Keratinocyte (primary cell): ENCODE results near the gene MAGEF1. TPM values are rescaled to one million over a fixed set of nuclear protein-coding genes. Genes with fewer than 3 reads are reported as not detected.

Source experiments
- DNase-seq: peaks from one replicate; pipeline ENCODE4 v3.0.0-alpha.2; 2011; ENCODE audit warnings: low read depth, missing footprints, low spot score
- FAIRE-seq: peaks from 2 replicates; lab custom pipeline; 2011; peaks lifted over from hg19 to GRCh38; lab: Jason Lieb, UNC
- H2AFZ ChIP-seq: 2 replicates; pipeline ENCODE4 v1.6.0; 2012; ENCODE audit warnings: low read length, control low read depth, inconsistent platforms; ENCODE audit not compliant: control insufficient read depth
- H3K27ac ChIP-seq: 2 replicates; pipeline ENCODE4 v1.5.1; 2011; ENCODE audit warnings: low read length; ENCODE audit not compliant: control insufficient read depth, insufficient read depth
- H3K27me3 ChIP-seq: 3 replicates; pipeline ENCODE4 v1.6.0; 2011; ENCODE audit warnings: low read length; ENCODE audit not compliant: control insufficient read depth, insufficient read depth; ENCODE audit errors: extremely low read depth
- H3K36me3 ChIP-seq, 2 experiments: 2 replicates in 1 of 2; 3 replicates in 1 of 2; pipeline ENCODE4 v1.5.1; 2011; ENCODE audit warnings: low read length in 2 of 2, mild to moderate bottlenecking in 1 of 2; ENCODE audit not compliant: control insufficient read depth in 2 of 2, insufficient read depth in 2 of 2; ENCODE audit errors: extremely low read depth in 1 of 2
- H3K4me1 ChIP-seq: 3 replicates; pipeline ENCODE4 v1.5.1; 2011; ENCODE audit warnings: low read length; ENCODE audit not compliant: control insufficient read depth, insufficient read depth; ENCODE audit errors: extremely low read depth
- H3K4me2 ChIP-seq: 3 replicates; pipeline ENCODE4 v1.6.0; 2011; ENCODE audit warnings: low read depth, low read length; ENCODE audit not compliant: control insufficient read depth, insufficient read depth; ENCODE audit errors: extremely low read depth
- H3K4me3 ChIP-seq, 3 experiments: fragments of 200-600 bp in 1 of 3; sonication (generic) in 1 of 3; 2 replicates in 2 of 3; 3 replicates in 1 of 3; pipeline ENCODE4 v1.5.1; 2011 to 2016; ENCODE audit warnings: low read length in 3 of 3, mild to moderate bottlenecking in 3 of 3, control low read depth in 2 of 3, inconsistent platforms in 1 of 3, low read depth in 1 of 3, mixed read lengths in 1 of 3, mixed run types in 1 of 3, moderate library complexity in 1 of 3; ENCODE audit not compliant: control insufficient read depth in 2 of 3, insufficient read depth in 2 of 3; ENCODE audit errors: extremely low read depth in 1 of 3
- H3K79me2 ChIP-seq: 2 replicates; pipeline ENCODE4 v1.6.0; 2012; ENCODE audit warnings: low read length; ENCODE audit not compliant: control insufficient read depth, insufficient read depth
- H3K9ac ChIP-seq: 3 replicates; pipeline ENCODE4 v1.6.0; 2011; ENCODE audit warnings: low read length; ENCODE audit not compliant: control insufficient read depth, insufficient read depth; ENCODE audit errors: extremely low read depth
- H3K9me1 ChIP-seq: 3 replicates; pipeline ENCODE4 v1.6.0; 2011; ENCODE audit warnings: low read length; ENCODE audit not compliant: control insufficient read depth, insufficient read depth; ENCODE audit errors: extremely low read depth
- H3K9me3 ChIP-seq: 2 replicates; pipeline ENCODE4 v1.5.1; 2012; ENCODE audit warnings: low read depth, low read length; ENCODE audit not compliant: control insufficient read depth
- H4K20me1 ChIP-seq: 3 replicates; pipeline ENCODE4 v1.6.0; 2011; ENCODE audit warnings: low read length; ENCODE audit not compliant: control insufficient read depth, insufficient read depth; ENCODE audit errors: extremely low read depth
- CTCF ChIP-seq, 3 experiments: IDR thresholded peaks in 1 of 3; conservative IDR thresholded peaks in 1 of 3; optimal IDR thresholded peaks in 1 of 3; 2 replicates in 2 of 3; 3 replicates in 1 of 3; pipeline versions ENCODE3 to v1.5.1; 2011; ENCODE audit warnings: low read length in 3 of 3, mild to moderate bottlenecking in 3 of 3, moderate library complexity in 2 of 3, control low read depth in 1 of 3, inconsistent platforms in 1 of 3; ENCODE audit not compliant: insufficient read depth in 2 of 3; ENCODE audit errors: extremely low read depth in 1 of 3
- EZH2 ChIP-seq: IDR thresholded peaks from one replicate; pipeline ENCODE4 v1.6.1; 2012; ENCODE audit warnings: inconsistent platforms, mild to moderate bottlenecking, low read length, moderate library complexity
- dilution Hi-C: fragments of 300-500 bp; cut with MboI; formaldehyde crosslinking; loops from one replicate; pipeline ENCODE4 v1.7.0; 2020; ENCODE audit warnings: low sequenced_read_pairs; ENCODE audit not compliant: extremely low pct_ligation_motif_present
- polyA plus RNA-seq, 5 experiments: library from polyadenylated mRNA; depleted of rRNA in 3 of 5; stranded (reverse) in 3 of 5; stranded (forward) in 1 of 5; unstranded in 1 of 5; fragments of >200 nt; gene quantifications; 1 replicate in 1 of 5; 2 replicates in 3 of 5; 3 replicates in 1 of 5; pipeline versions ENCODE4 v1.2.1 to v1.2.3, GENCODE V29; 2011 to 2012; ENCODE audit warnings: missing spikeins in 2 of 5, low read depth in 1 of 5, low replicate concordance in 1 of 5

The MAGEF1 gene
- polyA plus RNA-seq, 1 donor (not counting 4 experiments of a cell fraction or from before 2014, with no cell fraction given) = 11.8 TPM

- H3K36me3 ChIP-seq = no peaks in the 10 kb centered on the region
- no peak overlapping the region for H2AFZ ChIP-seq
- H3K79me2 ChIP-seq = no peaks in the 10 kb centered on the region
- no peak overlapping the region for H3K4me3 ChIP-seq
- dilution Hi-C loops = no loop called here
- no peak overlapping the region for H3K9ac ChIP-seq
- H3K9me1 ChIP-seq = no peaks in the 10 kb centered on the region
- peaks cover 7% of the 10 kb centered on the region for H3K27me3 ChIP-seq
- no peak overlapping the region for H3K27ac ChIP-seq
- no peaks in the 10 kb centered on the region for H3K9me3 ChIP-seq
- TF ChIP-seq EZH2 = no peak
- no peak for TF ChIP-seq CTCF (optimal IDR thresholded peaks at IDR 0.05 in 1 of 3, IDR thresholded peaks at IDR 0.05 in 1 of 3, conservative IDR thresholded peaks at IDR 0.05 in 1 of 3; ENCODE audit: extremely low read depth in 1 of 3, insufficient read depth in 2 of 3, low read length in 3 of 3)
- no peaks in the 10 kb centered on the region for H3K4me1 ChIP-seq
- no peaks in the 10 kb centered on the region for H4K20me1 ChIP-seq
- H3K4me2 ChIP-seq = no peak overlapping the region
- DNase-seq (no peak), FAIRE-seq (no peak)
Measured at GRCh38 chr3:184665101-184665500, 46.8 kb downstream of the MAGEF1 start.

GRCh38 chr3:184663756-184664155 is 48.1 kb downstream of the MAGEF1 start:
- FAIRE-seq (no peak), DNase-seq (no peak)
- Histone ChIP-seq H3K4me2 (no peak overlapping the region), H3K4me1 (no peaks in the 10 kb centered on the region), H3K9me1 (no peaks in the 10 kb centered on the region), H3K27me3 (no peaks in the 10 kb centered on the region), H3K9ac (no peak overlapping the region), H3K27ac (no peak overlapping the region), H2AFZ (no peak overlapping the region), H3K4me3 (no peak overlapping the region), H3K79me2 (no peaks in the 10 kb centered on the region), H3K36me3 (no peaks in the 10 kb centered on the region), H4K20me1 (no peaks in the 10 kb centered on the region), H3K9me3 (no peaks in the 10 kb centered on the region)
- dilution Hi-C loops = no loop called here
- TF ChIP-seq CTCF (optimal IDR thresholded peaks at IDR 0.05 in 1 of 3, IDR thresholded peaks at IDR 0.05 in 1 of 3, conservative IDR thresholded peaks at IDR 0.05 in 1 of 3; ENCODE audit: extremely low read depth in 1 of 3, insufficient read depth in 2 of 3, low read length in 3 of 3) = no peak
- TF ChIP-seq EZH2 = no peak
